ENCODE results near the gene IER2. TPM values are rescaled to one million over a fixed set of nuclear protein-coding genes. Genes with fewer than 3 reads are reported as not detected.

Gene IER2
- total and polyA plus RNA-seq, 9 of the 15 experiments (the other 6 are each of a cell fraction or from before 2014, with no cell fraction given) = 4.5 to 205 (median 23.7) TPM

DNA sequence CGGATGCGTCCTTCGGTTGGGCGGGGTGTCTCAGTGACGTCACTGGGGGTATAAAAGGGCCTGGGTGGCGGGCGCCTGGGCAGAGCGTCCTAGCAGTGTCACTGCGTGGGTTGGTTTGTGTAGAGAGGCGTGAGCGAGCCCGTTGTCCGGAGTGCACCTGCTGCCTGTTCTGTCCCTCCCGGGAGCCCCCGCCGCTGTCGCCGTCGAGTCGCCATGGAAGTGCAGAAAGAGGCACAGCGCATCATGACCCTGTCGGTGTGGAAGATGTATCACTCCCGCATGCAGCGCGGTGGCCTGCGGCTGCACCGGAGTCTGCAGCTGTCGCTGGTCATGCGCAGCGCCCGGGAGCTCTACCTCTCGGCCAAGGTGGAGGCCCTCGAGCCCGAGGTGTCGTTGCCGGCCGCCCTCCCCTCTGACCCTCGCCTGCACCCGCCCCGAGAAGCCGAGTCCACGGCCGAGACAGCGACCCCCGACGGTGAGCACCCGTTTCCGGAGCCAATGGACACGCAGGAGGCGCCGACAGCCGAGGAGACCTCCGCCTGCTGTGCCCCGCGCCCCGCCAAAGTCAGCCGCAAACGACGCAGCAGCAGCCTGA, 2.9 kb downstream of the IER2 start (continued):
- TF ChIP-seq, protein P1, sequence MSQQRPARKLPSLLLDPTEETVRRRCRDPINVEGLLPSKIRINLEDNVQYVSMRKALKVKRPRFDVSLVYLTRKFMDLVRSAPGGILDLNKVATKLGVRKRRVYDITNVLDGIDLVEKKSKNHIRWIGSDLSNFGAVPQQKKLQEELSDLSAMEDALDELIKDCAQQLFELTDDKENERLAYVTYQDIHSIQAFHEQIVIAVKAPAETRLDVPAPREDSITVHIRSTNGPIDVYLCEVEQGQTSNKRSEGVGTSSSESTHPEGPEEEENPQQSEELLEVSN (IDR thresholded peaks at IDR 0.05; ENCODE audit: borderline replicate concordance in 1 of 2, extremely low read depth in 1 of 2, insufficient read depth in 1 of 2, insufficient read length in 1 of 2, low read depth in 1 of 2, low read length in 1 of 2, poor library complexity in 1 of 2, severe bottlenecking in 1 of 2) = peak in 1 of 2 experiments; percentile 53
- TF ChIP-seq MECOM (CRISPR knock-in tag; IDR thresholded peaks at IDR 0.05) (no peak), RCOR1 (IDR thresholded peaks at IDR 0.05; ENCODE audit: borderline replicate concordance in 1 of 2, low read depth in 2 of 2, low read length in 2 of 2) (peak; percentile 26 to 79; a peak in 3 of 4 replicates), GTF2F1 (IDR thresholded peaks at IDR 0.05; ENCODE audit: low read depth, low read length) (peak; percentile 98), GATAD2A (IDR thresholded peaks at IDR 0.05) (no peak), NCOA4 (IDR thresholded peaks at IDR 0.05; ENCODE audit: partially characterized antibody) (no peak), ZSCAN32 (CRISPR knock-in tag; IDR thresholded peaks at IDR 0.05) (peak; percentile 58; the same call in 1 of the 2 replicates), FOXJ3 (CRISPR knock-in tag; IDR thresholded peaks at IDR 0.05) (no peak), CC2D1A (IDR thresholded peaks at IDR 0.05) (no peak), ZNF436 (CRISPR knock-in tag; IDR thresholded peaks at IDR 0.05) (peak; percentile 52; the same call in 1 of the 2 replicates), SETDB1 (IDR thresholded peaks at IDR 0.05; ENCODE audit: low read length) (no peak), MYC (IDR thresholded peaks at IDR 0.05; ENCODE audit: low read depth, low read length) (peak; percentile 83), MYC (CRISPR knock-in tag; IDR thresholded peaks at IDR 0.05; ENCODE audit: borderline replicate concordance, low read depth) (no peak), TAF1 (IDR thresholded peaks at IDR 0.05; ENCODE audit: control insufficient read depth, extremely low read depth, insufficient read depth, low read length, severe bottlenecking) (peak; percentile 99), CHD2 (IDR thresholded peaks at IDR 0.05; ENCODE audit: low read depth, low read length) (0 out of 2 replicates have a peak, but pooled peaks have one; percentile 45), PML (IDR thresholded peaks at IDR 0.05; ENCODE audit: low read length) (peak; percentile 97), ZC3H11A (IDR thresholded peaks at IDR 0.05; ENCODE audit: low read depth, low read length) (no peak), PHF8 (IDR thresholded peaks at IDR 0.05; ENCODE audit: borderline replicate concordance, low read length) (peak; percentile 84), ADNP (tag; IDR thresholded peaks at IDR 0.05) (no peak)
- TF ChIP-seq, protein P2, sequence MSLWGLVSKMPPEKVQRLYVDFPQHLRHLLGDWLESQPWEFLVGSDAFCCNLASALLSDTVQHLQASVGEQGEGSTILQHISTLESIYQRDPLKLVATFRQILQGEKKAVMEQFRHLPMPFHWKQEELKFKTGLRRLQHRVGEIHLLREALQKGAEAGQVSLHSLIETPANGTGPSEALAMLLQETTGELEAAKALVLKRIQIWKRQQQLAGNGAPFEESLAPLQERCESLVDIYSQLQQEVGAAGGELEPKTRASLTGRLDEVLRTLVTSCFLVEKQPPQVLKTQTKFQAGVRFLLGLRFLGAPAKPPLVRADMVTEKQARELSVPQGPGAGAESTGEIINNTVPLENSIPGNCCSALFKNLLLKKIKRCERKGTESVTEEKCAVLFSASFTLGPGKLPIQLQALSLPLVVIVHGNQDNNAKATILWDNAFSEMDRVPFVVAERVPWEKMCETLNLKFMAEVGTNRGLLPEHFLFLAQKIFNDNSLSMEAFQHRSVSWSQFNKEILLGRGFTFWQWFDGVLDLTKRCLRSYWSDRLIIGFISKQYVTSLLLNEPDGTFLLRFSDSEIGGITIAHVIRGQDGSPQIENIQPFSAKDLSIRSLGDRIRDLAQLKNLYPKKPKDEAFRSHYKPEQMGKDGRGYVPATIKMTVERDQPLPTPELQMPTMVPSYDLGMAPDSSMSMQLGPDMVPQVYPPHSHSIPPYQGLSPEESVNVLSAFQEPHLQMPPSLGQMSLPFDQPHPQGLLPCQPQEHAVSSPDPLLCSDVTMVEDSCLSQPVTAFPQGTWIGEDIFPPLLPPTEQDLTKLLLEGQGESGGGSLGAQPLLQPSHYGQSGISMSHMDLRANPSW (CRISPR knock-in tag; IDR thresholded peaks at IDR 0.05) = peak; percentile 87; the same call in 1 of the 2 replicates
- TF ChIP-seq, protein P3, sequence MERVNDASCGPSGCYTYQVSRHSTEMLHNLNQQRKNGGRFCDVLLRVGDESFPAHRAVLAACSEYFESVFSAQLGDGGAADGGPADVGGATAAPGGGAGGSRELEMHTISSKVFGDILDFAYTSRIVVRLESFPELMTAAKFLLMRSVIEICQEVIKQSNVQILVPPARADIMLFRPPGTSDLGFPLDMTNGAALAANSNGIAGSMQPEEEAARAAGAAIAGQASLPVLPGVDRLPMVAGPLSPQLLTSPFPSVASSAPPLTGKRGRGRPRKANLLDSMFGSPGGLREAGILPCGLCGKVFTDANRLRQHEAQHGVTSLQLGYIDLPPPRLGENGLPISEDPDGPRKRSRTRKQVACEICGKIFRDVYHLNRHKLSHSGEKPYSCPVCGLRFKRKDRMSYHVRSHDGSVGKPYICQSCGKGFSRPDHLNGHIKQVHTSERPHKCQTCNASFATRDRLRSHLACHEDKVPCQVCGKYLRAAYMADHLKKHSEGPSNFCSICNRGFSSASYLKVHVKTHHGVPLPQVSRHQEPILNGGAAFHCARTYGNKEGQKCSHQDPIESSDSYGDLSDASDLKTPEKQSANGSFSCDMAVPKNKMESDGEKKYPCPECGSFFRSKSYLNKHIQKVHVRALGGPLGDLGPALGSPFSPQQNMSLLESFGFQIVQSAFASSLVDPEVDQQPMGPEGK (CRISPR knock-in tag; IDR thresholded peaks at IDR 0.05; ENCODE audit: borderline replicate concordance) = no peak
- TF ChIP-seq, protein P4, sequence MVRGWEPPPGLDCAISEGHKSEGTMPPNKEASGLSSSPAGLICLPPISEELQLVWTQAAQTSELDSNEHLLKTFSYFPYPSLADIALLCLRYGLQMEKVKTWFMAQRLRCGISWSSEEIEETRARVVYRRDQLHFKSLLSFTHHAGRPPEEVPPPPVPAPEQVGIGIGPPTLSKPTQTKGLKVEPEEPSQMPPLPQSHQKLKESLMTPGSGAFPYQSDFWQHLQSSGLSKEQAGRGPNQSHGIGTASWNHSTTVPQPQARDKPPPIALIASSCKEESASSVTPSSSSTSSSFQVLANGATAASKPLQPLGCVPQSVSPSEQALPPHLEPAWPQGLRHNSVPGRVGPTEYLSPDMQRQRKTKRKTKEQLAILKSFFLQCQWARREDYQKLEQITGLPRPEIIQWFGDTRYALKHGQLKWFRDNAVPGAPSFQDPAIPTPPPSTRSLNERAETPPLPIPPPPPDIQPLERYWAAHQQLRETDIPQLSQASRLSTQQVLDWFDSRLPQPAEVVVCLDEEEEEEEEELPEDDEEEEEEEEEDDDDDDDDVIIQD (CRISPR knock-in tag; IDR thresholded peaks at IDR 0.05) = no peak
